Measurements from ENCODE around the gene CCDC66. TPM values are rescaled to one million over a fixed set of nuclear protein-coding genes. Genes with fewer than 3 reads are reported as not detected.

Gene CCDC66
- total and polyA plus RNA-seq, 4 donors: 5.1 to 88.2 (median 15.8) TPM

GRCh38 chr3:56633602-56634535, 76.9 kb downstream of the CCDC66 start:
- peaks cover 10 to 34% (median 15%) of the 10 kb centered on the region in 4 donors for H3K36me3 ChIP-seq (ENCODE audit: control insufficient read depth in 4 of 4, insufficient read depth in 4 of 4, low read length in 4 of 4)
- H3K27ac ChIP-seq (ENCODE audit: low read depth in 1 of 2, low read length in 1 of 2): no peak overlapping the region
- no peak overlapping the region for H3K4me3 ChIP-seq
- DNase-seq (peak in 2 of 3 donors; percentile 52 to 71), ATAC-seq (ENCODE audit: insufficient read depth, low FRiP score) (no peak)
- 85 to 92% methylated on average over 9 of the region's 9 CpGs for WGBS, 2 donors
- TF ChIP-seq CTCF (IDR thresholded peaks at IDR 0.05; ENCODE audit: control extremely low read depth, extremely low read depth): no peak
- no peak overlapping the region for H3K9ac ChIP-seq (ENCODE audit: insufficient read depth in 1 of 2, low read length in 2 of 2)
- H3K27me3 ChIP-seq (ENCODE audit: control insufficient read depth in 3 of 3, insufficient read depth in 3 of 3, low read length in 2 of 3): no peaks in the 10 kb centered on the region
- H3K4me1 ChIP-seq (ENCODE audit: control insufficient read depth in 5 of 5, insufficient read depth in 5 of 5, low read length in 5 of 5): peaks cover 0 to 7% (median 4%) of the 10 kb centered on the region in 5 donors
- no peaks in the 10 kb centered on the region for H3K9me3 ChIP-seq (ENCODE audit: control insufficient read depth in 4 of 4, insufficient read depth in 3 of 4, low read length in 3 of 4)

- DNase-seq (no peak), ATAC-seq (ENCODE audit: insufficient read depth, low FRiP score) (no peak)
- Histone ChIP-seq H3K4me1 (ENCODE audit: control insufficient read depth in 5 of 5, insufficient read depth in 5 of 5, low read length in 5 of 5) (peaks cover 0 to 8% (median 0%) of the 10 kb centered on the region in 5 donors), H3K36me3 (ENCODE audit: control insufficient read depth in 4 of 4, insufficient read depth in 4 of 4, low read length in 4 of 4) (peaks cover 15 to 43% (median 24%) of the 10 kb centered on the region in 4 donors), H3K9ac (ENCODE audit: insufficient read depth in 1 of 2, low read length in 2 of 2) (no peak overlapping the region), H3K9me3 (ENCODE audit: control insufficient read depth in 4 of 4, insufficient read depth in 3 of 4, low read length in 3 of 4) (no peaks in the 10 kb centered on the region), H3K4me3 (no peak overlapping the region), H3K27me3 (ENCODE audit: control insufficient read depth in 3 of 3, insufficient read depth in 3 of 3, low read length in 2 of 3) (no peaks in the 10 kb centered on the region), H3K27ac (ENCODE audit: low read depth in 1 of 2, low read length in 1 of 2) (no peak overlapping the region)
- WGBS, 2 donors: 89 to 96% methylated on average over 2 of the region's 2 CpGs
- no peak for TF ChIP-seq CTCF (IDR thresholded peaks at IDR 0.05; ENCODE audit: control extremely low read depth, extremely low read depth)
Observed at GRCh38 chr3:56645407-56645806, 88.4 kb downstream of the CCDC66 start.

- peaks cover 15 to 35% (median 30%) of the 10 kb centered on the region in 4 donors for H3K36me3 ChIP-seq (ENCODE audit: control insufficient read depth in 4 of 4, insufficient read depth in 4 of 4, low read length in 4 of 4)
Observed at GRCh38 chr3:56654460-56654859, 97.5 kb downstream of the CCDC66 start.

More at GRCh38 chr3:56654460-56654859, 97.5 kb downstream of the CCDC66 start:
- Histone ChIP-seq H3K9me3 (ENCODE audit: control insufficient read depth in 4 of 4, insufficient read depth in 3 of 4, low read length in 3 of 4) (peaks cover 0 to 2% (median 0%) of the 10 kb centered on the region in 4 donors), H3K27ac (ENCODE audit: low read depth in 1 of 2, low read length in 1 of 2) (no peak overlapping the region), H3K9ac (ENCODE audit: insufficient read depth in 1 of 2, low read length in 2 of 2) (no peak overlapping the region), H3K4me3 (no peak overlapping the region), H3K4me1 (ENCODE audit: control insufficient read depth in 5 of 5, insufficient read depth in 5 of 5, low read length in 5 of 5) (peaks cover 0 to 6% (median 0%) of the 10 kb centered on the region in 5 donors), H3K27me3 (ENCODE audit: control insufficient read depth in 3 of 3, insufficient read depth in 3 of 3, low read length in 2 of 3) (no peaks in the 10 kb centered on the region)
- ATAC-seq (ENCODE audit: insufficient read depth, low FRiP score): no peak
- TF ChIP-seq CTCF (IDR thresholded peaks at IDR 0.05; ENCODE audit: control extremely low read depth, extremely low read depth): no peak
- WGBS, 2 donors: 83 to 93% methylated on average over 1 of the region's 1 CpG
- DNase-seq: no peak
